OCI-LY7 (cell line): ENCODE data around the gene OPCML. TPM values are rescaled to one million over a fixed set of nuclear protein-coding genes. Genes with fewer than 3 reads are reported as not detected.

Experiments used
- BruUV-seq: library from RNA; stranded (reverse); fragments of 400-500 nt; replicated peaks from 2 replicates; lab custom pipeline; 2021; lab: Mats Ljungman, UMichigan
- CTCF ChIA-PET: fragments of 300-600 bp; sonication (Branson Sonifier 250); formaldehyde crosslinking; loops from one replicate; lab custom pipeline; 2022; ENCODE audit warnings: antibody characterized with exemption; ENCODE audit not compliant: unreplicated experiment; lab: Charles Lee
- POLR2A ChIA-PET: fragments of 300-600 bp; sonication (Branson Sonifier 250); formaldehyde crosslinking; loops from one replicate; lab custom pipeline; 2022; ENCODE audit warnings: antibody characterized with exemption; lab: Charles Lee
- DNase-seq: peaks from one replicate; pipeline ENCODE4 v3.0.0-alpha.2; 2015; ENCODE audit warnings: low spot score
- H2AFZ ChIP-seq: fragments of 200-600 bp; sonication (generic), shearing (Covaris generic); 2 replicates; pipeline ENCODE4 v1.6.1; 2014; ENCODE audit warnings: mild to moderate bottlenecking, antibody characterized with exemption, low read length, moderate library complexity
- H3K27ac ChIP-seq: fragments of 200-600 bp; sonication (generic); 2 replicates; pipeline ENCODE4 v1.5.1; 2014; ENCODE audit warnings: mixed run types, low read depth, mild to moderate bottlenecking, moderate library complexity, low read length, inconsistent platforms; ENCODE audit not compliant: poor library complexity, severe bottlenecking
- H3K36me3 ChIP-seq: fragments of 200-600 bp; sonication (generic); 2 replicates; pipeline ENCODE4 v1.6.1; 2014; ENCODE audit warnings: mild to moderate bottlenecking, antibody characterized with exemption, low read length, moderate library complexity, mixed read lengths; ENCODE audit not compliant: insufficient read depth
- H3K4me1 ChIP-seq: fragments of 200-600 bp; sonication (generic); 2 replicates; pipeline ENCODE4 v1.5.1; 2014; ENCODE audit warnings: mild to moderate bottlenecking, low read length; ENCODE audit not compliant: insufficient read depth, poor library complexity, severe bottlenecking
- H3K4me2 ChIP-seq: fragments of 200-600 bp; sonication (generic); 2 replicates; pipeline ENCODE4 v1.6.1; 2014; ENCODE audit warnings: mild to moderate bottlenecking, low read length
- H3K4me3 ChIP-seq: fragments of 200-600 bp; sonication (generic); 2 replicates; pipeline ENCODE4 v1.5.1; 2014; ENCODE audit warnings: mild to moderate bottlenecking, low read depth, low read length; ENCODE audit not compliant: poor library complexity, severe bottlenecking
- H3K79me2 ChIP-seq: fragments of 200-600 bp; sonication (generic); 2 replicates; pipeline ENCODE4 v1.6.1; 2016; ENCODE audit warnings: low read depth, mild to moderate bottlenecking, low read length, moderate library complexity, mixed read lengths; ENCODE audit not compliant: insufficient read depth
- H3K9me2 ChIP-seq: fragments of 200-600 bp; sonication (generic); 2 replicates; pipeline ENCODE4 v1.6.1; 2016; ENCODE audit warnings: mild to moderate bottlenecking, low read length, mixed read lengths; ENCODE audit not compliant: insufficient read depth
- H3K9me3 ChIP-seq: fragments of 200-600 bp; sonication (generic); 2 replicates; pipeline ENCODE4 v1.6.1; 2014; ENCODE audit warnings: mild to moderate bottlenecking, mixed run types, low read length, mixed read lengths
- H4K20me1 ChIP-seq: fragments of 200-600 bp; sonication (generic); 2 replicates; pipeline ENCODE4 v1.6.1; 2014; ENCODE audit warnings: mild to moderate bottlenecking, antibody characterized with exemption, low read length, moderate library complexity, mixed read lengths; ENCODE audit not compliant: insufficient read depth
- CTCF ChIP-seq: fragments of 200-600 bp; sonication (generic); conservative IDR thresholded peaks from 2 replicates; pipeline ENCODE4 v1.5.1; 2014; ENCODE audit warnings: mild to moderate bottlenecking, antibody characterized with exemption, low read length, moderate library complexity, mixed read lengths
- EZH2phosphoT487 ChIP-seq: fragments of 200-600 bp; sonication (generic); IDR thresholded peaks from 2 replicates; pipeline ENCODE4 v1.6.1; 2018; ENCODE audit warnings: low read depth, borderline replicate concordance, mild to moderate bottlenecking, mixed run types, antibody characterized with exemption, low read length, moderate library complexity, mixed read lengths
- intact Hi-C: fragments of 100-400 bp; cut with micrococcal nuclease; formaldehyde crosslinking; loops from one replicate; pipeline ENCODE4 v1.10.0; 2022; ENCODE audit not compliant: unreplicated experiment
- total RNA-seq, 2 experiments: library from RNA; depleted of rRNA in 1 of 2; stranded (reverse); fragments of >200 nt in 1 of 2; shearing (Covaris generic) in 1 of 2; gene quantifications; 2 replicates each; pipeline ENCODE4 v1.2.3, GENCODE V29; 2014 to 2022

OPCML gene
- total RNA-seq, 2 experiments from 2014 or later = not detected

- H3K4me2 ChIP-seq = no peak overlapping the region
- no peak for TF ChIP-seq EZH2phosphoT487
- no peak for TF ChIP-seq CTCF
- DNase-seq = no peak
- no peak overlapping the region for H2AFZ ChIP-seq
- no peaks in the 10 kb centered on the region for H3K4me1 ChIP-seq
- BruUV-seq = no TSS peak
- ChIA-PET CTCF (no interaction called here), POLR2A (no interaction called here)
- H4K20me1 ChIP-seq = no peaks in the 10 kb centered on the region
- H3K36me3 ChIP-seq = no peaks in the 10 kb centered on the region
- no peak overlapping the region for H3K27ac ChIP-seq
- no peaks in the 10 kb centered on the region for H3K9me3 ChIP-seq
- no peaks in the 10 kb centered on the region for H3K79me2 ChIP-seq
- intact Hi-C loops = no loop called here
- H3K4me3 ChIP-seq = no peak overlapping the region
- no peaks in the 10 kb centered on the region for H3K9me2 ChIP-seq
Observed at GRCh38 chr11:133467686-133468085, 64.6 kb downstream of the OPCML start.

GRCh38 chr11:133443206-133443747 is 89.0 kb downstream of the OPCML start:
- no peak overlapping the region for H3K4me2 ChIP-seq
- H3K27ac ChIP-seq = no peak overlapping the region
- no peaks in the 10 kb centered on the region for H3K79me2 ChIP-seq
- intact Hi-C loops = no loop called here
- H4K20me1 ChIP-seq = no peaks in the 10 kb centered on the region
- H3K9me2 ChIP-seq = no peaks in the 10 kb centered on the region
- H3K9me3 ChIP-seq = no peaks in the 10 kb centered on the region
- no peaks in the 10 kb centered on the region for H3K36me3 ChIP-seq
- H2AFZ ChIP-seq = no peak overlapping the region
- no peak for DNase-seq
- BruUV-seq = no TSS peak
- TF ChIP-seq CTCF = no peak
- CTCF ChIA-PET = no interaction called here
- POLR2A ChIA-PET = interaction anchor here (0.7 kb wide), 1 partner anchor 74 kb away, joined by 5 read pairs; no protein-coding TSS in a partner anchor
- no peaks in the 10 kb centered on the region for H3K4me1 ChIP-seq
- no peak overlapping the region for H3K4me3 ChIP-seq

- no TSS peak for BruUV-seq
- no peak for TF ChIP-seq CTCF
- no peak for TF ChIP-seq EZH2phosphoT487
- Histone ChIP-seq H3K4me1 (no peaks in the 10 kb centered on the region), H4K20me1 (no peaks in the 10 kb centered on the region), H3K9me3 (no peaks in the 10 kb centered on the region), H3K4me3 (no peak overlapping the region), H3K36me3 (no peaks in the 10 kb centered on the region), H3K79me2 (no peaks in the 10 kb centered on the region), H2AFZ (no peak overlapping the region), H3K4me2 (no peak overlapping the region), H3K27ac (no peak overlapping the region), H3K9me2 (no peaks in the 10 kb centered on the region)
- no peak for DNase-seq
- ChIA-PET POLR2A (no interaction called here), CTCF (no interaction called here)
- intact Hi-C loops = no loop called here
Observed at GRCh38 chr11:133441964-133442660, 90.2 kb downstream of the OPCML start.
